ENCODE measurements around the gene BCL11A. TPM values are rescaled to one million over a fixed set of nuclear protein-coding genes. Genes with fewer than 3 reads are reported as not detected.

Gene BCL11A
- total and polyA plus RNA-seq, 7 donors = 3.6 to 39.6 (median 16.3) TPM

GRCh38 chr2:60408811-60409530 is 144.5 kb downstream of the BCL11A start:
- Histone ChIP-seq H3K27ac (no peak overlapping the region), H3K4me3 (no peak overlapping the region), H3K4me1 (no peaks in the 10 kb centered on the region), H3K9me3 (no peaks in the 10 kb centered on the region), H3K36me3 (no peaks in the 10 kb centered on the region), H3K27me3 (no peaks in the 10 kb centered on the region)
- no peak for DNase-seq
- intact Hi-C loops (cut with DNase I) = no loop called here
- TF ChIP-seq EP300 (IDR thresholded peaks at IDR 0.05) (no peak), CTCF (IDR thresholded peaks at IDR 0.05) (no peak), POLR2AphosphoS5 (IDR thresholded peaks at IDR 0.05) (no peak), POLR2A (IDR thresholded peaks at IDR 0.05) (no peak)
- 84 to 90% methylated on average over 8 of the region's 8 CpGs for WGBS, 2 donors

GRCh38 chr2:60408207-60408606 is 145.2 kb downstream of the BCL11A start:
- TF ChIP-seq POLR2A (IDR thresholded peaks at IDR 0.05) (no peak), POLR2AphosphoS5 (IDR thresholded peaks at IDR 0.05) (no peak), CTCF (IDR thresholded peaks at IDR 0.05) (no peak), EP300 (IDR thresholded peaks at IDR 0.05) (no peak)
- Histone ChIP-seq H3K27ac (no peak overlapping the region), H3K9me3 (no peaks in the 10 kb centered on the region), H3K27me3 (no peaks in the 10 kb centered on the region), H3K4me1 (no peaks in the 10 kb centered on the region), H3K4me3 (no peak overlapping the region), H3K36me3 (no peaks in the 10 kb centered on the region)
- no peak for DNase-seq
- intact Hi-C loops (cut with DNase I) = no loop called here
- WGBS, 2 donors = 90 to 99% methylated on average over 1 of the region's 1 CpG

GRCh38 chr2:60407398-60407797 is 146.1 kb downstream of the BCL11A start:
- intact Hi-C loops (cut with DNase I) = no loop called here
- TF ChIP-seq POLR2AphosphoS5 (IDR thresholded peaks at IDR 0.05) (no peak), CTCF (IDR thresholded peaks at IDR 0.05) (no peak), EP300 (IDR thresholded peaks at IDR 0.05) (no peak), POLR2A (IDR thresholded peaks at IDR 0.05) (no peak)

GRCh38 chr2:60406192-60406591 is 147.3 kb downstream of the BCL11A start:
- WGBS, 2 donors = 85 to 91% methylated on average over 7 of the region's 7 CpGs
- DNase-seq = no peak
- intact Hi-C loops (cut with DNase I) = no loop called here

More at GRCh38 chr2:60407398-60407797, 146.1 kb downstream of the BCL11A start:
- H3K4me3 ChIP-seq = no peak overlapping the region
- DNase-seq = no peak
- H3K9me3 ChIP-seq = no peaks in the 10 kb centered on the region
- no peaks in the 10 kb centered on the region for H3K36me3 ChIP-seq
- no peaks in the 10 kb centered on the region for H3K4me1 ChIP-seq
- WGBS, 2 donors = 35 to 56% methylated on average over 2 of the region's 2 CpGs
- H3K27ac ChIP-seq = no peak overlapping the region
- no peaks in the 10 kb centered on the region for H3K27me3 ChIP-seq

More at GRCh38 chr2:60406192-60406591, 147.3 kb downstream of the BCL11A start:
- Histone ChIP-seq H3K36me3 (no peaks in the 10 kb centered on the region), H3K4me3 (no peak overlapping the region), H3K27me3 (no peaks in the 10 kb centered on the region), H3K4me1 (no peaks in the 10 kb centered on the region), H3K27ac (no peak overlapping the region), H3K9me3 (no peaks in the 10 kb centered on the region)
- TF ChIP-seq CTCF (IDR thresholded peaks at IDR 0.05) (no peak), EP300 (IDR thresholded peaks at IDR 0.05) (no peak), POLR2A (IDR thresholded peaks at IDR 0.05) (no peak), POLR2AphosphoS5 (IDR thresholded peaks at IDR 0.05) (no peak)
